HG02943 (cell line): ENCODE measurements around the gene TAS2R40.
"Not testable (repeated sequence)": the region's sequence is repeated elsewhere in the genome, so short reads cannot be mapped to it uniquely, and the experiment has no call there.

Source experiments
- ATAC-seq: cut with Tn5 transposase; IDR thresholded peaks from one replicate; pipeline ENCODE4 v1.9.1; 2021; ENCODE audit warnings: mild to moderate bottlenecking, low read depth, moderate library complexity; ENCODE audit not compliant: unreplicated experiment

Gene TAS2R40

DNA sequence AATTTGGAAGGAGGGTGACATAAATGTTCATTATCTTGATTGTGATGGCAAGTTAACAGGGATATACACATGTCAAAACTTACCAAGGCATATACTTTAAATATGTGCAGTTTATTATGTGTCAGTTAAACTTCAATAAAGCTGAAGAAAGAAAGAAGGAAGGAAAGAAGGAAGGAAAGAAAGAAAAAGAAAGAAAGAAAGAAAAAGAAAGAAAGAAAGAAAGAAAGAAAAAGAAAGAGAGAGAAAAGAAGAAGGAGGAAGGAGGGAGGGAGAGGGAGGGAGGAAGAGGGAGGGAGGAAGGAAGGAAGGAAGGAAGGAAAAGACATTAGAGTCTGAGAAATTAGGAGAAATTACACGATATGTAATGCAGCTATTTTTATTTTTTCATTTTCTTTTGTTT lies 25.5 kb downstream of the TAS2R40 start:
- ATAC-seq, result no peak

GRCh38 chr7:143248761-143249354 lies 27.0 kb downstream of the TAS2R40 start:
- ATAC-seq, result no peak

- ATAC-seq, result no peak
Observed at GRCh38 chr7:143250199-143250598, 28.4 kb downstream of the TAS2R40 start.

DNA sequence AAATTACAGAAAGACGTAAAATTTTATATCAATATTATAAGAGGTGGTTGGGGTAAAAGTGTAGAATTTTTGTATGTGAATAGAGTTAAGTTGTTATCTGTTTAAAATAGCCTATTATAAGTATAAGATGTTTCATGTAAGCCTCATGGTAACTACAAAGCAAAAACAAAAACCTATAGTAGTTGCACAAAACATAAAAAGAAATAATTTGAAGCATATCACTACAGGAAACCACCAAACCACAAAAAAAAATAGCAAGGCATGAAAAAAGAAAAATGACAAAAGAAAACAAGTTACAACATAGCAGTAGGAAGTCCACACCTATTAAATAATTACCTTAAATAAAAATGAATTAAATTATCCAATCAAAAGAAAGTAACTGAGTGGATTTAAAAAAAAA lies 29.0 kb downstream of the TAS2R40 start:
- no peak for ATAC-seq

- ATAC-seq, result no peak
Observed at GRCh38 chr7:143252006-143252405, 30.2 kb downstream of the TAS2R40 start.

- no peak for ATAC-seq
Observed at GRCh38 chr7:143255564-143255963, 33.7 kb downstream of the TAS2R40 start.

GRCh38 chr7:143256325-143256724 lies 34.5 kb downstream of the TAS2R40 start:
- no peak for ATAC-seq

DNA sequence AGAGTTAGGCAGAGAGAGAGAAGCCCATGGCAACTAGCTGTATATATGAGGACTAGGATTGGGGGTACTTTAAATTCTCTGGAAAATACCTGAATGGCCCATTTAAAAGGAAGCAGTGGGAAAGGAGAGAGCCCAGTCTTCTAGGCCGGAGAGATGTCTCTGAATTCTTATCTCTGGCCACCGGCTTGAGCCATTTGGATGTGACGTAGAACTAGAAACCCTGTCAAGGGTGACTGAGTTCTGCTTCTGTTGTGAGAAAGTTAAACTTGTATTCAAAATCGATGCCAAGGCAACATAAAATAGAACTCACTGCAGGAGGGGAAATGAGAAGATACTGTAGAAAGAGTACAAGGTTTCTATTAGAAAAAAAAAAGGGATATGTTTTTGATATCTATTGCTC lies 35.1 kb downstream of the TAS2R40 start:
- ATAC-seq, result peak; percentile 69

DNA sequence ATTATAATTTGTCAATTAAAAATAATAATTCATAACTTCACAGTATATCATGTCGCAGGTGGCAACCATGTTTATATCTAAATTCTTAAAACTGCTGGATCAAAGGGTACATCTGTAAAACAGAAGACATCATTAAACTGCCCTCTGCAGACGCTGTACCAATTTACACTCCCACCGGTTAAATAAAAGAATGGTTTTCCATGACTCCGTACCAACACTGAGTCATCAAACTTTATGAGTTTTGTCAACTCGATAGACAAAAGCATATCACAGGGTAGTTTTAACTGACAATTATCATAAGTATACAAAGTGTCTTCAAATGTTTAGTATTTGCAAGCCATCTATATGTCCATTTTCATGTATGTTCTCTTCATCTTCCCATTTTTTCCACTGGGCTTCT lies 35.7 kb downstream of the TAS2R40 start:
- no peak for ATAC-seq

DNA sequence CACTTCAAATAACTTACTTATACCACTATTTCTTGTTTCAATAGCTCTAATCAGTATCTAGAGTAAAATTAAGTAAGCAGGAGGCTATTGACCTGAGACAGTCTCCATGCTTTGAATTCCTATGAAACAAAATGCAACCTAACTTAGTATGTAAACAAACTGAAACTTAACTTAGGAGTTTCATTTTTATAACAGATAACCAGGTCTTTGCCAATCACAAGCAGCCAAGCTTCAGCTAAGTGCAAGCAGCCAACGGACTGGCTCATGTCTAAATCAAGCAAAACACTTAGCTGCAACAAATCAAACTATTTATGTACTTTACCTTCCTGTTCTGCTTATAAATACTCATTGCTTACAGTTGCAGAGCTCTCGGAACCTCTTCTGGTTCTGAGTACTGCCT lies 37.0 kb downstream of the TAS2R40 start:
- peak; percentile 39 for ATAC-seq

GRCh38 chr7:143259765-143260164 lies 37.9 kb downstream of the TAS2R40 start:
- ATAC-seq, result no peak

- ATAC-seq, result no peak
Observed at GRCh38 chr7:143261901-143262300, 40.1 kb downstream of the TAS2R40 start.

DNA sequence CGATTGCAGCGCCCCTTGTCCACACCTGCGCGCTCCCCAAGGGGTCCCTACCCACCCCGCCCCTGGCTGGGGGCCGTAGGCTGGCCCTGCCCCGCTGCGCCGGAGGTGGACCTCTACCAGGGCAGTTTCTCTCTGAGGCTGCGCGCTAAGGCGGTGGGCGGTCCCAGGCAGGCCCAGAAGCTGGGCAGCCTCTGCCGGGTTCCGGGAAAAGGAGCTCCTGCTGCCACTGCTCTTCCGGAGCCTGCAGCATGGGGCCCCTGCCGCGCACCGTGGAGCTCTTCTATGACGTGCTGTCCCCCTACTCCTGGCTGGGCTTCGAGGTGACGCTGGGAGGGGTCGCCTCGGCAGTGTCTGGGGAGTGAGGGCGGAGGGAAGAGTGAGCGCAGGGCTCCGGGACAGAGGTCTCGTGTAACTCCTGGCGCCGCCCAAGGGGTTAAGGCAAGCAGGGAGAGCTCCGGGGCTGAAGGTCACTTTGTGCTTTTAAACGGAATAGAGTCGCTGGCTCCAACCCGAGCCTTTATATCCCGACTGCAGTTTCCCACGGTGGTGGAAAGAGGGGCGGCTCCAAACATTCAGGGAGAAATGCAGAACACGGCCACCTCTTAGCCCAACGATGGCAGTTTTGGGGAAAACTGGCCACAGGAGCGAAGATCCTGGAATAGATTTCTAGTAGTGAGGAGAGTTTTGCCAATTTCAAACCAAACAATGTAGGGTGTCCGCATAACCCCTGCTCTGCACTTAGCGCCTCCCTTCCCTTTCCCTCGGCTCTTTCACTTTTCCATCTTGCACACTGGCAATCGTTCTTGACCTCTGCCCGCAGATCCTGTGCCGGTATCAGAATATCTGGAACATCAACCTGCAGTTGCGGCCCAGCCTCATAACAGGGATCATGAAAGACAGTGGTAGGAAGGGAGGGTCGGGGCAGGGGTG lies 41.7 kb downstream of the TAS2R40 start, which contains the start of gene GSTK1:
Gene GSTK1 (plus strand): TSS at position 176 of the 930 bp plus-strand sequence. CDS start 73 bp downstream, at position 249.
- peak; percentile 91 for ATAC-seq

DNA sequence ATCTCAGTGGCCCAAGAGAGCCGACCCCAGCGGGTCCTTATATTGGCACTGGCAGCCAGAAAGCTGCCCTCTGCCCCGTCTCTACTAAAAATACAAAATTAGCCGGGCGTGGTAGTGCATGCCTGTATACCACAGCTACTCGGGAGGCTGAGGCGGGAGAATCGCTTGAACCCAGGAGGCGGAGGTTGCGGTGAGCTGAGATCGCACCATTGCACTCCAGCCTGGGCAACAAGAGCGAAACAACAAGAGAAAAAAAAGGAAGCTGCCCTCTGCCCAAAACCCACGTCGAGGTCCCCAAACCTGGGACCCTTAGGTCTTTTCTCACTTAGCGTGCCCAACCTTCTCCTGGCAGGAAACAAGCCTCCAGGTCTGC lies 42.3 kb downstream of the TAS2R40 start:
- not testable (repeated sequence) for ATAC-seq

GRCh38 chr7:143265017-143265693 lies 43.3 kb downstream of the TAS2R40 start:
- no peak for ATAC-seq

GRCh38 chr7:143269251-143269650 lies 47.4 kb downstream of the TAS2R40 start:
- ATAC-seq, result no peak

- no peak for ATAC-seq
Observed at GRCh38 chr7:143271240-143271639, 49.4 kb downstream of the TAS2R40 start.
